NCI-H2081 (cell line): ENCODE data around the gene MATCAP1.

ENCODE experiments used
- DNase-seq, 2 experiments: peaks; one replicate each; lab custom pipeline; 2025; lab: John Stamatoyannopoulos, UW

Gene MATCAP1

DNA sequence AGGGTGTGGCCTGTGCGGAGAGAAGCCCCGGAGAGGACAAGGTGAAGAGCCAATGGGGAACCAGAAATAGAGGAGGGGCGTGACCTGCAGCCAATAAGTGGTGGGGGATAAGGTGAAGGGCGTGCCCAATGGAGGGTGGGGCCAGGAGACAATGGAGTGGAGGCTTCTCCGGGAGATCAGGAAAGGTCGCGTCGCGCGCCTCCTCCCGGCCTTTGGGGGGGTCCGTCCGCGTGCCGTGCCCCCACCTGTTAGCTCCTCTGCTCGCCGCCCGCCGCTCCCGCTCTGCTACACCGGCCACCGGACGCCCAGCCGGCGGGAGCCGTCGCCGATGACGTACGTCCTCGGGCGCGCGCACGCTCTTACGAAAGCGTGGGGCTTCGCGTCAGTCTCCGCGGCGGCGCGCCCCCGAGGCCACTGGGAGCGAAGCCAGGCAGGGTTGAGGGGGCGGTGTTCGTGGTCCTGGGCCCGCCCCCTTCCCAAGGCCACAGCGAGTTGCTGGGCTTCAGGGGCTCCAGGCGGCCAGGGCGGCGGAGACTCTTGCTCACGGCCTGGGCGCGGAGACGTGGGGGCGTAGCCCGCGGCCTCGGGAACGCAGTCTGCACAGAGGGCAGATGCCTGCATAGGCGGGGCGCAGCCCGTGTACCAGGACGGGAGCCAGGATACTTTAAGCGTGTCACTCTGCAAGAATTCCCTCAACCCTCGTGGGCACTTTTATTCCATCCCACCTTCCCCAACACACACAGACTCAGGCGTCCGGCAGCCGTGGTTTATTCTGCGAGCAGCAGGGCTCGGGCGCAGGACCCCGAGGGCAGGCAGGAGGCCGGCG lies at the start of gene MATCAP1:
Gene MATCAP1, minus strand, starts transcription at position 337 of the 826 bp plus-strand sequence. CDS start 3,353 bp downstream, outside the sequence.
- peak; percentile 92 to 95 for DNase-seq

GRCh38 chr16:67230809-67231660 lies 47.3 kb upstream of the MATCAP1 start:
- DNase-seq = no peak

DNA sequence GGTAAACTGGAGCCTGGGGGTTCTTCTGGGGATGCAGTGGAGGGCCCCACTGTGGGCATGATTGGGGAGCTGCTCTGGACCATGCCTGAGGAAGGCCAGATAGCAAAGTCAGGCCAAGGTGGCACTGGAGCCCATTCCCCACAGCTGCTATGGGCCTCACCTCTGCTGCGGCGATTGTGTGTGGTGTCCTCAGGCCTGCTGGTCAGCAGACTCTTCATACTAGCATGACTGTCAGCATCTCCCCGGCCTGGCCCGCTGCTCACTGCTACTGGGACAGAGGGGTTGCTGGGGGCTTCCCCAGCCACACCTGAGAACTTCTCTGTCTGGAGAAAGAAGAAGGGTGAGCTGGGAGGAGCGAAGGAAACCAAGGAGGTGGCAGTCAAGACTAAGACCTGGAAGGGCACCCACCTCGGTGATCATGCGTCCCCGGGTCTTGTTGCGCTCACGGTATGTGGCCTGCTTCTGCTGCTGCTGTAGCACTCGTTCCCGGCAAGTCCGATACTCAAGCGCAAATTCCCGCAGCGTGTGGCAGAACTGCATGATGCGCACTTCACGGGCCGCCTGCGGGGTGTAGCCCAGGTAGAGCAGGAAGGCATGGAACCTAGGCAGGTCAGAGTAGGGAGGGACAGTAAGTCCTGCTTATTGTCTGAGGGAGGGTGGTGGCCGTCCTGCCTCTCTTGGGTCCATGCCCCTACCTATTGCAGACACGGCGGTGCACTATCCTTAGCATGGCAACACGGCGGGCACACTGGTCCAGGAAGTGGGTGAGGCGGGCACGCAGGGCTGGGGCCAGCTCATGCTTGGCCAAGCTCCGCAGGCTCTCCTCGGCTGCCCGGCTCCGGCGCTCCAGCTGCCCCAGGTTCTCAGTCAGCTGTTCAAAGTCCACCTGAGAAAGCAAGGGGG lies 46.4 kb upstream of the MATCAP1 start:
- no peak for DNase-seq

GRCh38 chr16:67228905-67229304 lies 45.1 kb upstream of the MATCAP1 start:
- no peak for DNase-seq

- no peak for DNase-seq
Measured at GRCh38 chr16:67228034-67228785, 44.4 kb upstream of the MATCAP1 start.

DNA sequence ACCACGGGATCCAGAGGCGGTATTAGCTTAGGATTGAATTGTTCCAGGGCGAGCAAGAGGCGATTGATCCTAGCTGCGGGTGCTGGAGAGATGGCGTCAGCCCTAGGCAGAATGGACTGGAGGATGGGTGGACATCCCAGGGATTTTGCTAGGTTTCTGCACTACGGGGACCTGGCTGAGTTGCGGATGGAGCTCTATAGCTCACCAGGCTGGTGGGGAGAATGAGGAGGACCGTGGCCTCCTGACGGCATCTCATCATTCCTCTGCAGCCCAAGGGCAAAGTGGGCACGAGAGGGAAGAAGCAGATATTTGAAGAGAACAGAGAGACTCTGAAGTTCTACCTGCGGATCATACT lies 43.8 kb upstream of the MATCAP1 start:
- no peak for DNase-seq

GRCh38 chr16:67226804-67227566 lies 43.2 kb upstream of the MATCAP1 start, which contains the start of gene TMEM208:
Gene TMEM208, plus strand, starts transcription at chr16:67227130. Its CDS starts 89 bp downstream, at chr16:67227219.
- DNase-seq = peak; percentile 92 to 95

GRCh38 chr16:67226295-67226803 lies 42.6 kb upstream of the MATCAP1 start:
- no peak for DNase-seq

GRCh38 chr16:67223992-67224391 lies 40.2 kb upstream of the MATCAP1 start:
- no peak for DNase-seq

DNA sequence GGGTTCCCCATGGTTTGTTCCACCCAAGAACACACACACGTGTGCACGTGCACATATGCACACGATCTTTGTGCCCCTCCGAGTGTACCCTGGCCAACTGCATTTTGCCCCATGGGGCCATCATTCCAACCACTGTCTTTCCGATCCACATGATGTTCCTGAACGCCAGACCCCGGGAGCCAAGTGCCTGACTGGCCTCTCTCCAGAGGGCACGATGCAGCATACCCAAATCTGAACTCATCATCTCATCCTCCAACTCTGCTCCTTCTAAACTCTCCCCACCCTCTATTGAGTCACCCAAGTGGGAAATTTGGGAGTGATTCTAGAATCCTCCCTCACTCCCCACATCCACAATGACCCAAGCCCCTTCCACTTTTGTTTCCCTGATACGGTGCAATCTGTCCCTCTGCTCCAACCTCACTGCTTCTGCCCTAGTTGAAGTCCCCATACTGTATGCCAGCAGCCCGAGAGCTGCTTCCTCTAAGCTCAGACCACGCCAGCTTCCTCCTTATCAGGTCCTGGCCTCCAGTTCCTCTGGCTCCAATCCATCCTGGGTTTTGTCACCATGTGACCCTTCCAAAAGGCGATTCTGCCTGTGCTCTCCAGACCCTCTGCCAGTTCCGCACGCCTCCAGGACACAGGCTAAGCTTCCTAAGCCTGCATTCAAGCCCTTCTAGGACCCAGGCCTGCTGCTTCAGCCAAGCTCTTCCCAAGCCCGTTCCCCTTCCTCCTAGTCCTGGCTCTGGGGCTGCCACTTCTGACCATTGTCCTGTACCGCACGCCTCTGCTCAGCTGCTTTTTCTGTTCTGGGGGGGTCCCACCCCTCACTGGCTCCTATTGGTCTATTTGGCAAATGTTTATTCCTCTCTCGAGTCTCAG lies 33.1 kb upstream of the MATCAP1 start:
- no peak for DNase-seq

DNA sequence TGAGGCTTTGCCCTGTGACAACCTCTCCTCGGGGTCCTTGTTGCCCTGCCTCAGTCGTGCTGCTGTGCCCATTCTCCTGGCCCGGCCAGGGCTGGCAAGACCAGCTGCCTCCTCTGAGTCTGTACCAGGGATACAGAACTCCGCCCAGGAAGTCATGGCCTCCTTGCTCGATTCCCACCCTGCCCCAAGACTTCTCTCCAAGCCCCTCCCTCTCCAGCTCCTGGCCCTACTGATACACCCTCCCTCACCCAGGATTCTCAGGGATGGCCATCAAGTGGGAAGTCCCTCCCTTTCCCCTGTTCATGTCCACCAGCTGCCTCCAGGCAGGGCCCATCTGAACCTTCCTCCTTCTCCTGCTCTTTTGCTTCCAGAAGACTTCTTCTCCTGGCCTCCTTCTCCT lies 31.9 kb upstream of the MATCAP1 start:
- no peak for DNase-seq

DNA sequence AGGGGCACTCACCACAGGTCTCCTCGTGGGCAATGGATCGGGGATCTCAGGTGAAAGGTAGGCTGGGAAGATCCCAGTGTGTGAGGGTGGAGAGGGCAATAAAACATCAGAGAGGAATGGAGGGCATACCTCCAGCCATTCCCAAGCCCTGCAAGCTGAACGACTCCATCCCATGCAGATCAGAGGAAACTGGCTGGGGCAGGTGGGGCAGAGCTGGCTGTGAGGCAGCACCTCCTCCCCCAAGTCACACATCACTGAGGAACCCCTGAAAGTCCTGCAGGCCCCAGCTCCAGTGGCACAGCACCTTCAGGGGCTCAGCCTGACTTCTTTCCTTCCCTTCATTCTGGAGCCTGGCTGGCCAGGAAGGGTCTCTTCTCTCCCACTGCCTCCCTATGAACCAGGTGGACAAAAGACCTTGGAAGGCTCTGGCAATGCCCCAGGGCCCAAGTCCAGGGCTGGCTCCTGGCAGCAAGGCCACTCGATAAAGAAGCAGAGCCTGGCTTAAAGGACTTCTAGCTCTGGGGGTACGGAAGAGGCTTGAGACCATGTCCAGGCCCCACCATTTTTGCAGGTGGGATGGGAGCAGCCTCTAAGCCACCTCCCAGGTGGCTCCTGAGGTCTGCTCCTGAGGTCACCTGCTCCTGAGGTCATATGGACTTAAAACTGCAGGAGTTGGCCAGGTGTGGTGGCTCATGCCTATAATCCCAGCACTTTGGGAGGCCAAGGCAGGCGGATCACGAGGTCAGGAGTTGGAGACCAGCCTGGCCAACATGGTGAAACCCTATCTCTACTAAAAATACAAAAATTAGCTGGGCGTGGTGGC lies 29.6 kb upstream of the MATCAP1 start:
- no peak for DNase-seq

DNA sequence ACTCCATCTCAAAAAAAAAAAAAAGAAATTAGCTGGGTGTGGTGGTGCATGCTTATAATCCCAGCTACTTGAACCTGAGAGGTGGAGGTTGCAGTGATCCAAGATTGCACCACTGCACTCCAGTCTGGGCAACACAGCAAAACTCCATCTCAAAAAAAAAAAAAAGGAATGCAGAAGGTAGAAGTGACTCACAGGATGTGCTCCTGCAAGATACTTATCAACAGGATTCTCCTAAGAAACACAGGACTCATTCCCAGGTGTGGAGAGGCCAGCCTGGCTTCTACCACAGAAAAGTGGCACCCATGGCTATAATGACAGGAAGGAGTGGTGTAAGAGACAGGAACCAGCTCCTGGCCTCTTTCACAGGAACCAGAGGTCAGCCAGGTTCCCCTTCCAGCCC lies 29.0 kb upstream of the MATCAP1 start:
- DNase-seq = no peak

DNA sequence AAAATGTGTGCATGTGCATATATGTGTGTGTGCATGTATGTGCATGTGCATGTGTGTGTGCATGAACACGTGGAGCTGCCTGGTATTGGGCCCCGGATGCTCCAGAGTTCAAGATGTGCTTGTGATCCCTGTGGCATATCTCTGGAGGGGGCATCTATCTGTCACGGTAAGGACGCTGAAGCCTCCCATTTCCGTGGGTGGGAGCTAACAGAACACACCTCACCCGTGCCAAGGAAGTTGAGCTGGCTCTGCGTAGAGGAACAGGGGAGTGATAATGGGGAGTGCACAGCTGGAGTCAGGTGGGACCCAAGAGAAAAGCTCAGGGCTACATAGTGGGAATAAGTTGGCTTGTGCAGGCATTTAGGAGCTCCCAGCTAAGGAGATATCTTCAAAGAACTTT lies 27.9 kb upstream of the MATCAP1 start:
- no peak for DNase-seq

GRCh38 chr16:67210069-67210937 lies 26.5 kb upstream of the MATCAP1 start:
- DNase-seq = no peak

DNA sequence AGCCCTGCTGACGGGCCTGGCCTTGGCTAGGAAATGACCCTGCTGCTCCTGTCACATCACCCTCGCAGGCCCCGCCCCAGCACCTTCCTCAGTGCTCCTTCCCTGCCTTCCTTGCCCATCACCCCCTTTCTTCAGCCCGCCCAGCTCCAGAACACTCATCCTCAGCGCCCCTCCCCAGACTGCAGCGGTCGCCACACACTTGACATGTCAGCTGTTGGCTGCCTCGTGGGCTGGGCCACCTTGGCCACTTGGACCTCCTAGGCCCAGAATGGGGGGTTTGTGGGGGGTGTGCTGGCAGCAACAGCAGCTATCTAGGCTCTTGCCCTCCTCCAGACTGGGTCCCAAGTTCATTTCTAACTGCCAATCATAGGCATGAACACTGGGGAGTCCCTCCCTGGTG lies 25.8 kb upstream of the MATCAP1 start:
- DNase-seq = no peak

DNA sequence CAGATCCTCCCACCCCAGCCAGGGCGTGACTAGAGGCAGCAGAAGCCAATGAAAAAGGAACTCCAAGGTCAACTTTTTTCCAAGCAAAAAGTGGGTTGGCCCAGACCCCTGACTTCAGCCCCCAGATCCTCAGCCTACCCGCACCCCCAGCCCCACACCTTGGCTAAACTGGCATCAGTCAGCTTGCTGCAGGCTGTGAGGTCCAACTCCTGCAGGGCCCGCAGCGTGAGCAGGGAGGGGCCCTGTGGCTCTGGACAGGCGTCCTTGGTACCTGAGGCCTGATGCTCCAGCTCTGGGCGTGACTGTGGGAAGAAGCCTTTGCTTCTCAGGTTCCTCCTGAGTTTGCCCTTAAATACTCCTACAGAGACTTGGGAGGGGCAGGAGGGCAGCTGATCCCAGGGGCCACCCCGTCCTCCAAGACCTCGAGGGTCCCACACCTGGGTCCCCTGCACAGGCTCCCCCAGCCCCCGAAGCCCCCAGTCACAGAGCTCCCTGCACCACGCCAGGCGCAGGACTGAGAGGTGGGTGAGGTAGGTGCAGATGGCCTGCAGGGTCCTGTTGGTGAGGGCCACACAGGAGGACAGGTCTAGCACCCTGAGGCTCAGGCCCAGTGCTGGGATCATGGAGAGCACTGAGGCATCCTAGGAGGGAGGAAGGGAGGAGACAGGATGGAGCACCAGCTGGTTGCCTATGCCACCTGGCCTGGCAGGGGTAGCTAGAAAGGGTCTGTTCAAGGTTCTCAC lies 24.6 kb upstream of the MATCAP1 start:
- DNase-seq = no peak
